T-helper 2 cell treated with Interferon-gamma antibody and Interleukin-4, amounts not matched to agents 100 ng/mL and 5 ng/mL, for 36 hours (primary cell): Measurements from ENCODE around the gene ADARB2. TPM values are rescaled to one million over a fixed set of nuclear protein-coding genes. Genes with fewer than 3 reads are reported as not detected.
"Not testable (repeated sequence)": the region's sequence is repeated elsewhere in the genome, so short reads cannot be mapped to it uniquely, and the experiment has no call there.

ENCODE experiments used
- intact Hi-C: fragments of 100-400 bp; cut with micrococcal nuclease; formaldehyde crosslinking; loops from one replicate; pipeline ENCODE4 v1.15.1; 2023
- total RNA-seq: library from RNA; stranded (reverse); gene quantifications from 2 replicates; pipeline ENCODE4 v1.2.3, GENCODE V29; 2022

Gene ADARB2
- total RNA-seq, 1 donor from 2014 or later: not detected

- intact Hi-C loops: no loop called here
Observed at GRCh38 chr10:1247598-1248261, 489.6 kb downstream of the ADARB2 start.

- intact Hi-C loops: no loop called here
Observed at GRCh38 chr10:1244493-1244892, 492.8 kb downstream of the ADARB2 start.

DNA sequence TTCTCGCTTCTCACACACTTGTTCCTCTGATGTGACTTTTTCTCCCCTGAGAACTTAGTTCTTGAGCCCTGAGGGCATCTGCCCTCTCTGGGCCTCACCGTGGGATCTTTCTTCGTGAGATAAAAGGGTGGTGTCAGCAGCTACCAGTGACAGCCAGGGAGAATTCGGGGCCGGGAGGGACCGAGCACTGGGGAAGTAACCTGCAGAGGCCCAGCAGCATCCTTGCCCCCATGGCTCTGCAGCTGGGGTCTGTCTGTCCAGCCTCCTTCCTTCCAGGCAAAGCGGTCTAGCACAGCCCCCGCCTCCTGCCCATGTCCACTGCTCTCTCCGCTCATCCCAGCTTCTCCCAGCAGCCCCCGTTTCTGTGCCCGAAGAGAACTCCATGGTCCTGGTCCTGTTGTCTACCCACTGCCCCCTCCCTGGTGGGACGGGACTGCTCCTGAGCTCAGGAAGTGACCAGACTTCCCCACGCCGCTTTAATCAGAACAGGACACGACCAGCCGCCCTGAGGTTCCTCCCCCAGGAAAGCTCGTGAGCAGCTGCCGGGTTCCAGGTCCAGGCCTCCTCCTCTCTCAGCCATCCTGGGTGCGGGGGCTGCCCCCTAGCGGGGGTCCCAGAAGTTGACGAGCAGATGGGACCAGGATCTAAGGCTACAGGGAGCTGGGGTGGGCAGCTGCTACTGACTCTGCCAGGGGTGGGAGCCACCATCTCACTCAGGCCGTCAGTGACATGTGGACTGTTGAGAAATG, 493.7 kb downstream of the ADARB2 start:
- intact Hi-C loops: no loop called here

DNA sequence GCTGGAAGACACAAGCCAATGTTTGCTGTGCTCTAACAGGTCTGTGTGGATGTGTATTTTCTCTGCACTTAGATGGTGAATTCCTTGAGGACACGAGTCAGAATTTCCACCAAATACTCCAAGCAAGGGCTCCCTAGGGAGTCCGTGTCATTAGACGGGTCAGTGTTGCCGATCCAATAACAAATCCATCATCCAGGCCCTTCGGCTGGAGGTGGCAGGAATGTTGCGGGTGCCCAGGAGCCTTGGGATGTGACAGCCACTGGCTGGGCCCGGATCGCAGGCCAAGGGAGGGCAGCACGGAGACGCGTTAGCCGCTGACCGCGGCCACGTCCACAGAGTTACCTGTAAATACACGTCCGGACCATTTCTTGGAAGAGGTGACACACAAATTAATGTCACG, 494.4 kb downstream of the ADARB2 start:
- intact Hi-C loops: no loop called here

DNA sequence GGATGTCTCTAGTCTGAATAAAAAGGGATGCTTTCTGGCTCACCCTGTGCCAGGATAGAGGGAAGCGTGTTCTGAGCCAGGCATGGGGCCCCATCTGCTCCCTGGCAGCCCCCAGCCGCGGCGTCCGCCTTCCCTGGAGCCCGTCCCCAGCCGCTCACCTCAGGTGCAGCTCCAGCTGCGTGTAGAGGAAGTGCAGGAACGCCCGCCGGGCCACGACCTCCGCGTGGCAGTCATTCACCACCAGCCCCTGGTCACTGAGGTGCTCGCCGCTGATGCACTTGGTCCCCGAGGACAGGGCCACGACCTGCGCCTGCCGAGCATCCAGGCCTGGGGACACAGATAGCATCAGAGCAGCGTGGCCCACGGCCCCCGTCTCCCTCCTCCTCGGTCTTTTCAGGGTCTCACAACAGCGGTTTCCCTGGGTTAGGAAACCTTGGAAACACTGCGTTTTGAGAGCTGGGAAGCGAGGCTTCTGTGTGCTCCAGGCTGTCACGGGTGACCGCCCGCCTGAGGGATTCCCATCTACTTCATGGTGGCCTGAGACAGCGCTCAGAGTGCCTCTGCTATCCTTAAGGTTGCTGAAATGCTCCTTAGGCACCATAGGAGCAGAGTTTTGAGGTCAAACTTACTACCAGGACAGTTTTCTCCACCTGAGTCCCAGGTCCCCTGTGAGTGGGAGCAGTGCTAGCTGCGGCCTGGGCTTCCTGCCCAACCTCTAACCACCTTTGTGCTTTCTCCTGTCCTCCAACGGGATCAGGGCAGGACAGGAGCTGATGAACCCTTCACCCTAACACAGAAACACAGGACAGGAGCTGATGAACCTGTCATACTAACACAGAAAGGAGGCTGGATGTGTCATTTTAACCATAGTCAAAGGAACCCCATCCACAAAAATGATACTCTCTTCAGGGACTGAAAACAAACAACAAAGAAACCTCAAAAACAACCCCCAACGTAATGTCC, 495.1 kb downstream of the ADARB2 start:
- intact Hi-C loops: no loop called here

DNA sequence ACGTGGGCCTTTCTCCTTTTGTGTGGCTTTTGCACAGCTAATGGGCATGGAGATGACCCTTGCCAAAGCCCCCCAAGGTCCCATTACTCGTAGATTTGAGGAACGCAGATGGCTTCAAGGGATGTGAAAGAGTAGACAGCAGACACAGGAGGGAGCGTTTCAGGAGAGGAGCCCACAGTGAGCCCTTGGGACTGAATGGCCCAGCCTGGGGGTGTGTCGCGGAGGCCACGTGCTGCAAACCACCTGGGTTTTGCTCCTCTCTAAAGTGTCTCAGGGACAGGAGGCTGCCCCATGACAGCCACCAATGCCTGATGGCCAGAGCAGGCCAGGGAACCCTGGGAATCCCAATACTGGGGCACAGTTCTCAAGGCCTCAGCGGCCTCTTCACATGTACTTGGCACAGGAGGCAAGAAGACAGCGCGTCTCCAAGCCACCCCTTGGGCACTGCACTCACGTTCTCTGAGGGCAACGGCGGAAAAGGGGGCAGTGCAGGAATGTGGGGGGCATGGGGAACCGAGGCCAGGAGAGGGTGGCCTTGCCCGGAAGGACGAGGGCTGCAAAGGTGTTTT, 495.9 kb downstream of the ADARB2 start:
- intact Hi-C loops: no loop called here

- intact Hi-C loops: no loop called here
Observed at GRCh38 chr10:1240341-1240775, 497.0 kb downstream of the ADARB2 start.

DNA sequence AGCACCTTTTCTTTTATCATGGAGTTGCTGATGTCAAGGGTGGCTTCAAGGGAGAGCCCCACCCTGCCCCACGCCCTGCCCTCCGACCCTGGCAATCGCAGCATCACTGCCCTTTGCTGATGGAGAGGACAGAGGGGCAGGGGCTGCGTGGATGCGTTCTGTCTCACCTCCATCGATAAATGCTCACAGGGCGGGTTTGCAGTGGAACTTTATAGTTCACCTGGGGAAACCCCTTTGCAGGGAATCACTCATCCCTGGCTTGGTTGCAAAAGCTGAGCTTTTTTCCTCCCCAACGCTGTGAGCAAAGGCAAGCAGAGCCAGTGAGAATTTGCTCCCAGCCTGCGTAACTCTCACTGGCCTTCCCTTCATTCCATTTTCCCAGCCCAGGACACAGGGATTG, 504.3 kb downstream of the ADARB2 start:
- intact Hi-C loops: no loop called here

DNA sequence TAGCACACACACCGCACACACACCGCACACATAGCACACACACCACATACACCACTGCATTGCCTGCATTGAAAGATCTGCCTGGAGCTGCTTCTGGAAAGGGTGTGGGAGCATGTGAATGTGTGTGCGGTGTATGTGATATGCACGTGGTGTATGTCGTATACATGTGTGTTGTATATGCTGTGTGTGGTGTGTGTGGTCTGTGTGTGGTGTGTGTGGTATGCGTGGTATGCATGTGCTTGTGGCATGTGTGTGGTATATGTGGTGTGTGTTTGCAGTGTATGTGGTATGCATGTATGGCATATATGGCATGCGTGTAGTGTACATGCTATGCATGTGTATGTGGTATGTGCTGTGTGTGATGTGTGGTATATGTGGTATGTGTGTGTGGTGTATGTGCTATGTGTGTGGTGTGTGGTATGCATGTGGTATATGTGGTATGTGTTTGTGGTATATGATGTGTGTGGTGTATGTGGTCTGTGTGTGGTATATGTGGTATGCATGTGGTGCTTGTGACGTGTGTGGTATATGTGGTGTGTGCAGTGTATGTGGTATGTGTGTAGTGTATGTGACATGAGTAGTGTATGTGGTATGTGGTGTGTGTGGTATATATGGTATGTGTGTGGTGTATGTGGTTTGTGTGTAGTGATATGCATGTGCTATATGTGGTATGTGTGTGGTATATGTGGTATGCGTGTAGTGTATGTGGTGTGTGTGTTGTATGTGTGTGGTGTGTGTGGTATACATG, 505.0 kb downstream of the ADARB2 start:
- intact Hi-C loops: no loop called here

DNA sequence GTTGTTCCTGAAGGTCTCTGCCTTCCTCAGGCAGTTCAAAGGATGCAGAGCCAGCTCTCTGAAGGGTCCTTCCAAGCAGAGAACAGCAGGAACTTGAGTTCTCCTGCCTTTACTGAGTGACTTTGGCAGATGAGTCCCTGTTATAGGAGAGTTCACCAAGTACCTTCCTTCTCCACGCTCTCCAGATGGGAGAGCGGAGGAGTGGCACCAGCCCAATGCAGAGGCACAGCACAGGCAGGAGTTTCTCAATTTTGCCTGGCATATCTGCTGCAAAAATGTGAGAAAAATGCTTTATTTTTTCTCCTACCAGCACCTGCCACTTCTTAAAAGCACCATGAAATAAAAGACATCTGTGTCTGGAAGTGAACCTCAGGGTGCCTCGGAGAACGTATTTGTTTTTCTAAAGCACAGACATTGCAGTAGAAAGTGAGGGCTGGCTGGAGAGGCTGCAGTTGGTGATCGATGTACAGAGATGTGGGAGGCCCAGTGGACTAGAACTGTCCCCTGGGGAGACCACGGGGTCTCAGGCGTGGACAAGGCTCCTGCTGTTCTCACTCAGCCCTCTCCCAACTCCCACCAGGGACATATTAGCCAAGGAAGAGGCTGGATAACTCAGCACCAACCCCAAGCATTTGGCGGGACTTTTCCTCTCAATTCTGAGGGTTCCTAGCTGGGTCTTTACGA, 506.6 kb downstream of the ADARB2 start:
- intact Hi-C loops: no loop called here

GRCh38 chr10:1230138-1230537, 507.2 kb downstream of the ADARB2 start:
- intact Hi-C loops: no loop called here

DNA sequence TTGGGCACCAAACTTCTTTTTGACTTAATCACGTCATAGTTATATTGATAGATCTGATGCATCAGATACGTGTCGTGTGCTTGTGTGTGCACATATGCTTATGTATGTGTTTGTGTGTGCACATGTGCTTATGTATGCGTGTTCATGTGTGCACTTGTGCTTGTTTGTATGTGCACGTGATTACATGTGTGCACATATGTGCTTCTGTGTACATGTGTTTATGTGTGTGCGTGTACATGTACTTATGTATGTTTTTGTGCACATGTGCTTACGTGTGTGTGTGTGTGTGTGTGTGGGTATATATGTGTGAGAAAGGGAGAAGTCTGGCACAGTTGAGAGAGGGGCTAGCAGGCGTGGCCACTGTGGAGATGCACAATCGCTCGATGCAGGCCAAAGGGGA, 507.8 kb downstream of the ADARB2 start:
- intact Hi-C loops: no loop called here

GRCh38 chr10:1229116-1229515, 508.2 kb downstream of the ADARB2 start:
- intact Hi-C loops: no loop called here

- intact Hi-C loops: no loop called here
Observed at GRCh38 chr10:1228467-1228975, 508.8 kb downstream of the ADARB2 start.

DNA sequence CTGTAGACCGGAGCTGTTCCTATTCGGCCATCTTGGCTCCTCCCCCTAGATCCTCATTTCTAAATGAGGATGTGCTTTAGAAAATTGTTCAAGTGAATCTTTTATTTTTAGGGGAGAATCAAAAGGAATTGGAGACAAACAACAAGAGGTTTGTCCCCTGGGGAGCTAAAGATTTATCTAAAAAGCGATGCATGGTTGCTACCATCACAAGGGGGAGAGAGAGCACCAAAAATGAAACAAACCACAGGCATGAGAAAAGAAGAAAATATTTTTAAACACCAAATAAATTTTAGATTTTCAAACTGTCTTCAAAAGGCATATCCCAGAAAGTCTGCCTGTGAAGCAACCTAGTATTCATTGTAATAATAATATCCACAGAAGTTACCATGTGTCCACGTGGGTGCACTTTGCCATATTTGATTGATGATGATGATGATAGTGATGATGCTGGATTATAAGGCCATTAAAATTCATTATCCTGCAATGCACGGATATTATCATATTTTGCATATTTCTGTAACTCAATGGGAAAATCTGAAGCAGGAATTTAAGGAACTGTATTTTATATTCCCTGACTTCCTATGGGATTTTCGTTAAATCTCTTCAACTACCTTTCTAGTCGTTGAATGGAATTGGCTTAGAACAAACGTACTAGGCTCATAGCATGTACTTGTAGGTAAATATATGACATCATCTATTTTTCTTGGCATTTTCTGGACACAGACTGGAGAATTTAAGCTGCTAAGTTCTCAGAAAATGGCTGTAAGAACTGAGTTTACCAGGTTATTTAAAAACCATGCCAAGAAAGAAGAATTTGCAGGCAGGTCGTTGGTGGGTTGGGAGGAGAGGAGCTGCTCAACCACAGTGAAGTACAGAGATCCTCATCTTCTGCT, 509.6 kb downstream of the ADARB2 start:
- intact Hi-C loops: no loop called here

DNA sequence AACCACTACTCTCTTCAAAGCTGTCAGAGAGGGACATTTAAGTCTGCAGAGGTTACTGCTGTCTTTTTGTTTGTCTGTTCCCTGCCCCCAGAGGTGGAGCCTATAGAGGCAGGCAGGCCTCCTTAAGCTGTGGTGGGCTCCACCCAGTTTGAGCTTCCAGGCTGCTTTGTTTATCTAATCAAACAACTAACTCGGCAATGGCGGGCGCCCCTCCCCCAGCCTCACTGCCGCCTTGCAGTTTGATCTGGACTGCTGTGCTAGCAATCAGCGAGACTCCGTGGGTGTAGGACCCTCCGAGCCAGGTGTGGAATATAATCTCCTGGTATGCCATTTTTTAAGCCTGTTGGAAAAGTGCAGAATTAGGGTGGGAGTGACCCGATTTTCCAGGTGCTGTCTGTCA, 510.4 kb downstream of the ADARB2 start:
- intact Hi-C loops: not testable (repeated sequence)

- intact Hi-C loops: not testable (repeated sequence)
Observed at GRCh38 chr10:1219874-1220273, 517.5 kb downstream of the ADARB2 start.

DNA sequence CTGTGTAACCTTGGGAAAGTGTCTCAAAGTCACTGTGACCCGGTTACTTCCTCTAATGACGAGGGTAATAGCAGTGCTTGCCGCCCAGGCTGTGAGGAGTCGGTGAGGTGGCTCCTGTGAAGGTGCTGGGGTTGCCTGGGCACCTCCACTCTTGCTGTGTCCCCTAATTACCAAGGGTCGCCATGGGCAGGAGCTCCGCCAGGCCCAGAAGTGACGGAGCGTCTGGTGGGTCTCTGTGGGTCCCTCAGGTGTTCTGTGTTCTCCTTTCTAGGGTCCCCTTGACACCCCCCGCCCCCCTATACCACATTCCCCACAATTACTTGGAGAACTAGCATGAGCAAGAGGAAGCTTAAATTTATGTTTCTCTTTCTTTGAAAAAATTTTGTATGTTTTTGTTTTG, 519.7 kb downstream of the ADARB2 start:
- intact Hi-C loops: no loop called here

GRCh38 chr10:1217237-1217587, 520.1 kb downstream of the ADARB2 start:
- intact Hi-C loops: no loop called here
